ENCODE data around the gene SERGEF.

SERGEF gene

GRCh38 chr11:17778956-17779860, 233.6 kb downstream of the SERGEF start:
- no peak for DNase-seq

DNA sequence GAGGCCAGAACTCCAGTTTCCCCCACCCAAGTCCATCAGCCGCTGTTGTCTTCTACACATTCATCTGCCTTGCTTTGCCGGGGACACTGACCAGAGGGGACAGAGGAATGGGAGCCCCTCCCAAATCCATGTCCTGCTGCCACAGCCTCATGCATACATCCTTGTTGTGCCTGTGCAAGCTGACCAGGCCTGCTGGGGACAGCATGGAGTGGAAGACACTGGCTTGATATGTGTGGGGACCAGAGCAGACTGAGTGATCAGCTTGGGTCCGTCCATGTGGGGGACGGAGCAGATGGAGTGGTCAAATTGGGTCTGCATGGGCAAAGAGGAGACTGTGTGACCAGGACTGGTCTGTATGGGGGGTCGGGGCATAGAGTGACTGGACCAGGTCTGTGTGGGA, 234.5 kb downstream of the SERGEF start:
- no peak for DNase-seq

- no peak for DNase-seq
Measured at GRCh38 chr11:17777738-17778091, 235.1 kb downstream of the SERGEF start.

- DNase-seq = no peak
Measured at GRCh38 chr11:17777086-17777737, 235.6 kb downstream of the SERGEF start.

DNA sequence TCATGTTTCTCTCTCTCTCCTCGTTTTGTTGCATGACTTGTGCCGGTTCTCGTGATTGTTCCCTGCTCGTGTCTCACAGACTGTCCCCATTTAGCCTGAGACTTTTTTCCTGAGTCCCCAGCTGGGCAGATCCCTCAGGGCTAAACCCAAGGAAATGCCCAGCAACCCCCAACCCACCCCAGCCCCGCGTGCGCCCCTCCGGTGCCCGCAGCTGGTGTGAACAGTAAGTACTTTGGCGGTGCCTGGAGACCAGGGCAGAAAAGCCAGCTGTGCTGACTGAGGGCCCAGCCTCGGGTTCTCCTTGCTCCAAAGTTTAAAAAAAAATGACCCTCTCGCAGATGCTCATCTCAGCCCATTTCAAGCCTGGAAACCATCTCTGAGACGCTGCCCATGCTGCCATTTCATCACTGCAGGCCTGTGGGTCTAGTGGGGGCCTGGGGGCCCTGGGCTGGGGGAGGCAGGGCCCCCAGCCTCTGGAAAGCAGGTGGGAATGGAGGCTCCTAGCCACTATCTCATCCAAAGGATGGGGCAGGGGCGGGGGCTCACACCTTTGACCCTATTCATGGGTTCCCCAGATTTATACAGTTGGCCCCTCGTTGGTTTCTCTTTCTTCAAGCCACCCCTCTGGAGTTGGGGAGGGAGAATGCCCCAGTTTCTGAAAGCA, 236.5 kb downstream of the SERGEF start:
- no peak for DNase-seq

DNA sequence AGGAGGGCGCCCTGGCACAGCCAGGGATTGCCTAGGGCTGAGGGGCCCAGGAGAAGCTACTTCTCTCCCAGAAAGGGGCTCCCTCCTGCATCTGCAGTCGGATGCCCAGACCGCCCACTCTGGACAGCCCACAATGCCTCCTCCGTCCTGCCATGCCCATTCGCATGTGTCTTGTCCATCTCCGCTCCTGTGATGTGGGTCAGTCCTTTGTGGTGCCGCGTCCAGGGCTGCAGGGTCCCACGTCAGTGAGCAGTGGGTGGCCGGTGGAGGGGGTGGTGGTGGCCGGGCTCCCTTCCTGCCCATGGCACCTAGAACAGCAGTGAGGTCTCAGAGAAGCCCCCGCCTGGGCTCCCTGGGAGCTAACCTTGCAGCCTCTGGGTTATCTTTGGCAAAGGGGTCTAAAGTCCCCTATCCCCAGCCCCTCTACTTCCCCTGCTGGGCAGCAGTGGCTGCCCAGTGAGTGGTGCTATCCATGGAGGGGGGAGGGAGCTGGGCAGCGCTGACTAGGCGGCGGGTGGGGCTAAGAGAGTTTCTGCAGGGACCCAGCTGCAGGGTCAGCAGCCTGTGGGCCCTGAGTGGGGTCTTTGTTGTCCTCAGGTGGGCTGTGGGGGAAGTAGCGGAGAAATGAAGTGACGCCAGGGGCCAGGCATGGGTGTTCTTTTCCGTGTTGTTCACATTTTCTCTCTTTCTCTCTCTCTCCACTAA, 237.2 kb downstream of the SERGEF start:
- no peak for DNase-seq

DNA sequence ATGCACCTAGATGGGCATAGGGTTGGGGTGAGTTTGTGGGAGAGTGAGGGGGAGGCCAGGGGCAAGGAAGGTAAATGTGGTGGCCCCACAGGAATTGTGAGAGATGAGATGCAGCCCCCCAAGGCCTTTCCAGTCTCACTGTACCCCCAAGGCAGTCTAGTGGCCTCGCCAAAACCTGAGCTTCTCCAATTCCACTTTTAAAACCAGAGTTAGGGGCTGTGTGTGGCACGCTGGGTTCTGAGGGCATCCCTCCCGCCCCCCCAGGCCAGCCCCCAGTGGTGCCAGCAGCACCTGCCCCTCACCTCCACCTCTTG, 237.9 kb downstream of the SERGEF start:
- no peak for DNase-seq

- DNase-seq = no peak
Measured at GRCh38 chr11:17774232-17775034, 238.4 kb downstream of the SERGEF start.

GRCh38 chr11:17773674-17774073, 239.2 kb downstream of the SERGEF start:
- no peak for DNase-seq

GRCh38 chr11:17772704-17773600, 239.9 kb downstream of the SERGEF start:
- no peak for DNase-seq

DNA sequence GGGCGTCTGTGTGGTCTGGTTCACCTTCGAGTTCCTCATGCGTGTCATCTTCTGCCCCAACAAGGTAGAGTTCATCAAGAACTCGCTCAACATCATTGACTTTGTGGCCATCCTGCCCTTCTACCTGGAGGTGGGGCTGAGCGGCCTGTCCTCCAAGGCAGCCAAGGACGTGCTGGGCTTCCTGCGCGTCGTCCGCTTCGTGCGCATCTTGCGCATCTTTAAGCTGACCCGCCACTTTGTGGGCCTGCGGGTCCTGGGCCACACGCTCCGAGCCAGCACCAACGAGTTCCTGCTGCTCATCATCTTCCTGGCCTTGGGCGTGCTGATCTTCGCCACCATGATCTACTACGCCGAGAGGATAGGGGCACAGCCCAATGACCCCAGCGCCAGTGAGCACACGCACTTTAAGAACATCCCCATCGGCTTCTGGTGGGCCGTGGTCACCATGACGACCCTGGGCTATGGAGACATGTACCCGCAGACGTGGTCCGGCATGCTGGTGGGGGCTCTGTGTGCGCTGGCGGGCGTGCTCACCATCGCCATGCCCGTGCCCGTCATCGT, 240.9 kb downstream of the SERGEF start:
- DNase-seq = no peak

DNA sequence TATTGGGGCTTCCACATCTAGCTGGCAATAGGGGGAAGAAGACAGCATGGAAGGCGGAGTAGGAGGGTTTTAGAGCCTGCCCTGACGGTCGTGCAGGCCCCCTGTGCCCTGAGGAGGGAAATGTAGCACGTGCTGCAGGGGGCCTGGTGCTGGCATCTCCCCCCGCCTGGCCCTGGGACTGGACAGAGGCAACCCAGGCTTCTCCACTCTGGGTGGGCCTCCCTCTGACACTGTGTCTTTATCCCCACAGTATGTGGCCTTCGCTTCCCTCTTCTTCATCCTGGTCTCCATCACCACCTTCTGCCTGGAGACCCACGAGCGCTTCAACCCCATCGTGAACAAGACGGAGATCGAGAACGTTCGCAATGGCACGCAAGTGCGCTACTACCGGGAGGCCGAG, 241.4 kb downstream of the SERGEF start:
- no peak for DNase-seq

- DNase-seq = no peak
Measured at GRCh38 chr11:17770917-17771316, 241.9 kb downstream of the SERGEF start.

GRCh38 chr11:17770048-17770652, 242.7 kb downstream of the SERGEF start:
- DNase-seq = no peak

GRCh38 chr11:17769218-17769617, 243.6 kb downstream of the SERGEF start:
- no peak for DNase-seq

DNA sequence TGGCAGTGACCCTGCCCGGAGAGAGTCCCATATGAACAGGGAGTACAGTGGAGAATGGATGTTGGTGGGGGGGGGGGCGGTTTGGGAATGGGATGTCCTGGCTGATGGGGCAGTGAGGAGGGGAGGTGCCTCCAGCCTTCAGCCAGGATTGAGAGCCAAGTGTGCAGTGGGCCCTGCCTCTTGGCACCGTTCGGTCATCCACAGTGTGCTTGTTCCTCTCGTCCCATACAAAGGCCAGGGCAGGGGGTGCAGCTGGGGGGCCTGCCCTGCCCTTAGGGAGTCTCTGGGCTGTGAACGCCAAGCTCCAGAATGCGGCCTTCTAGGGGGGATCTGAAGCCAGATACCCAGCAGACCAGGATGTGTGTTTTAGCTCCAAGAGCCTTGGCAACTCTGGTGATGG, 244.3 kb downstream of the SERGEF start:
- no peak for DNase-seq

DNA sequence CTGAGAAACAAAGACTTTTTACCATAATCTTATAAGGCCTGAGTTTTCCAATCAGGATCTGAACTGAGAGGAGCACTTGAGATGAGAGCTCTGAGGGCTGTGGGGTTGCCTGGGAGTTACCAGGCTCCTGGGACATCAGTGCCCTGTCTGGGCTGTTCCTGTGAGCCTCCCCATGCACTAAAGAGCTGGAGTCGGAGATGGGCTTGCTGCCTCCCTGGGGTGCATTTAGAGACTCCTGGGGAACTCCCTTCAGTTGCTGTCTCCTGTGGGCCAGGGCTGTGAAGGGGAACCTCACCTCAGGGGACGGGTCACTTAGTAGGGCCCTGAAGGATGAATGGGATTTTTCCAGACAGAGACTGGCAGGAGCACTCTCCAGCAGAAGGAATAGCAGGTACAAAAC, 244.9 kb downstream of the SERGEF start:
- no peak for DNase-seq

DNA sequence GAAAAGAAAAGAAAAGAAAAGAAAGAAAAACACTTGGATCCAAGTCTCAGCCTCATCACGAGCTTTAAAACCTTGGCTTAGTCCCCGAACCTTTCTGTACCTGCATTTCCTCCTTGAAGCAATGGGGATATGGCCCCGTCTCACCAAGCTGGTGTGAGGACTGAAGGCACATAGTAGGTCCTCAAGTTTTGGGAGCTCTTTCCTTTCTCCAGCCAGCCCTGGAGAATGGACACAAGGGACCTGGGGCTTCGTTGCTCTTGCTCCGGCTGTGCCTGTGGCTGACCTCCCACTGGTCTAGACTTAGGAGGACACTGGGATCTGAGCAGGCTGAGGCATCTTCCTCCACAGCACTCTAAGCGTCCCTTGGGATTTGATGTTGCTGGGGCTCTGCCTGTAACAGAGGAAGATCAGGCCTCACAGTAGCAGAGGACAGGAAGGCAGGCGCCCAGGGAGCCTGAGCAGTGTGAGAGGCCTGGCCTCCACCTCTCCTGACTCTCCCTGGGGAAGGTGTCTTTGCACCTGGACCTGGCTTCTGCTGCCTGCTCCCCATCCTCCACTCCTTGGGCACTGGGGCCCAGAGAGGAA, 245.5 kb downstream of the SERGEF start:
- DNase-seq = no peak

DNA sequence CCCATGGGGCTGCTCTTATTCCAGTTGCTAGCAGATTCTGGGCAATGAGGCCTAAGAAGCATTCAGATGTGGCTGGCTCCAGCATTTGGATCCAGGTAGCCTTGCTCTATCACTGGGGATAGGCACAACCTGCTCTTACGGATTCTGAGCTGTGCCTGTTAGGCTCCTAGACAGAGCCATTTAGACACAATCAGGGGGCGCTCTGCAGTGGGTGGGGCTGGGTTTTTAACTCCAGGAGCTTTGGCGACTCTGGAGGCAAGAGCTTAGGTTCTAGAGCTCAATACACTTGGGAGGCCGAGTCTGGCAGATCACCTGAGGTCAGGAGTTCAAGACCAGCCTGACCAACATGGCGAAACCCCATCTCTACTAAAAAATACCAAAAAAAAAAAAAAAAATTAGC, 246.3 kb downstream of the SERGEF start:
- DNase-seq = no peak

GRCh38 chr11:17766073-17766359, 246.8 kb downstream of the SERGEF start:
- DNase-seq = no peak
